Loucy (cell line): ENCODE data around the gene FOXC1.

Experiments
- H2AFZ ChIP-seq: fragments of 200-600 bp; sonication (generic); 2 replicates; pipeline ENCODE4 v1.6.0; 2016; ENCODE audit warnings: antibody characterized with exemption, mild to moderate bottlenecking, low read length, moderate library complexity
- H3F3A ChIP-seq: fragments of 200-600 bp; 2 replicates; pipeline ENCODE4 v1.6.0; 2016; ENCODE audit warnings: antibody characterized with exemption, low read depth, mild to moderate bottlenecking
- H3K27me3 ChIP-seq: fragments of 200-600 bp; sonication (generic); 2 replicates; pipeline ENCODE4 v1.6.1; 2014; ENCODE audit warnings: low read length, mild to moderate bottlenecking; ENCODE audit not compliant: insufficient read depth, poor library complexity, severe bottlenecking
- H3K36me3 ChIP-seq: fragments of 200-600 bp; sonication (generic); 2 replicates; pipeline ENCODE4 v1.6.1; 2016; ENCODE audit warnings: low read length; ENCODE audit not compliant: insufficient read depth
- H3K4me1 ChIP-seq: fragments of 200-600 bp; sonication (generic); 2 replicates; pipeline ENCODE4 v1.5.1; 2014; ENCODE audit warnings: low read length, mild to moderate bottlenecking; ENCODE audit not compliant: insufficient read depth, poor library complexity, severe bottlenecking
- H3K4me2 ChIP-seq: fragments of 200-600 bp; sonication (generic); 2 replicates; pipeline ENCODE4 v1.6.0; 2014; ENCODE audit warnings: antibody characterized with exemption, low read length, low read depth, mild to moderate bottlenecking; ENCODE audit not compliant: poor library complexity, severe bottlenecking
- H3K4me3 ChIP-seq: fragments of 200-600 bp; sonication (generic); 2 replicates; pipeline ENCODE4 v1.5.1; 2014; ENCODE audit warnings: low read length, mild to moderate bottlenecking, mixed read lengths; ENCODE audit not compliant: poor library complexity, severe bottlenecking
- H3K79me2 ChIP-seq: fragments of 200-600 bp; sonication (generic); 2 replicates; pipeline ENCODE4 v1.6.1; 2014; ENCODE audit warnings: low read length; ENCODE audit not compliant: insufficient read depth
- H3K9ac ChIP-seq: fragments of 200-600 bp; sonication (generic); 2 replicates; pipeline ENCODE4 v1.6.0; 2014; ENCODE audit warnings: mild to moderate bottlenecking, low read depth, low read length, moderate library complexity; ENCODE audit not compliant: poor library complexity, severe bottlenecking
- H3K9me2 ChIP-seq: fragments of 200-600 bp; sonication (generic); replicated peaks from 2 replicates; pipeline ENCODE4 v1.6.1; 2016; ENCODE audit warnings: low read depth, low read length, mixed read lengths
- H3K9me3 ChIP-seq: fragments of 200-600 bp; sonication (generic); 2 replicates; pipeline ENCODE4 v1.6.1; 2014; ENCODE audit warnings: mild to moderate bottlenecking, antibody characterized with exemption, low read length, low read depth; ENCODE audit not compliant: insufficient read depth
- H4K20me1 ChIP-seq: fragments of 200-600 bp; sonication (generic); 2 replicates; pipeline ENCODE4 v1.6.0; 2014; ENCODE audit warnings: antibody characterized with exemption, low read length, mild to moderate bottlenecking; ENCODE audit not compliant: insufficient read depth, poor library complexity, severe bottlenecking
- CTCF ChIP-seq: fragments of 200-600 bp; sonication (generic); conservative IDR thresholded peaks from 2 replicates; pipeline ENCODE4 v1.5.1; 2014; ENCODE audit warnings: mild to moderate bottlenecking, antibody characterized with exemption, low read length
- EZH2phosphoT487 ChIP-seq: fragments of 200-600 bp; IDR thresholded peaks from 2 replicates; pipeline ENCODE4 v1.6.1; 2018; ENCODE audit warnings: antibody characterized with exemption, mild to moderate bottlenecking, moderate library complexity, borderline replicate concordance

FOXC1 gene

GRCh38 chr6:1609041-1609647, 571 bp upstream of the FOXC1 start:
- Histone ChIP-seq H3K9me2 (no peaks in the 10 kb centered on the region), H3K27me3 (no peaks in the 10 kb centered on the region), H3F3A (no peaks in the 10 kb centered on the region), H4K20me1 (no peaks in the 10 kb centered on the region), H3K9ac (no peak overlapping the region), H3K79me2 (no peaks in the 10 kb centered on the region), H2AFZ (no peak overlapping the region), H3K4me1 (peaks cover 1% of the 10 kb centered on the region), H3K4me2 (no peak overlapping the region), H3K36me3 (no peaks in the 10 kb centered on the region), H3K9me3 (no peaks in the 10 kb centered on the region), H3K4me3 (no peak overlapping the region)
- TF ChIP-seq CTCF (no peak), EZH2phosphoT487 (no peak)

- no peaks in the 10 kb centered on the region for H4K20me1 ChIP-seq
- no peaks in the 10 kb centered on the region for H3K36me3 ChIP-seq
- H2AFZ ChIP-seq, result no peak overlapping the region
- H3K9me3 ChIP-seq, result no peaks in the 10 kb centered on the region
- no peaks in the 10 kb centered on the region for H3K27me3 ChIP-seq
- H3K4me3 ChIP-seq, result no peak overlapping the region
- H3K9ac ChIP-seq, result no peak overlapping the region
- no peaks in the 10 kb centered on the region for H3F3A ChIP-seq
- H3K9me2 ChIP-seq, result no peaks in the 10 kb centered on the region
- H3K79me2 ChIP-seq, result no peaks in the 10 kb centered on the region
- TF ChIP-seq EZH2phosphoT487, result no peak
- TF ChIP-seq CTCF, result no peak
- no peaks in the 10 kb centered on the region for H3K4me1 ChIP-seq
- no peak overlapping the region for H3K4me2 ChIP-seq
Measured at GRCh38 chr6:1610497-1611321, 994 bp downstream of the FOXC1 start.

- Histone ChIP-seq H3K79me2 (no peaks in the 10 kb centered on the region), H3K4me1 (no peaks in the 10 kb centered on the region), H2AFZ (no peak overlapping the region), H3K27me3 (no peaks in the 10 kb centered on the region), H3K4me3 (no peak overlapping the region), H3K4me2 (no peak overlapping the region), H3K9ac (no peak overlapping the region), H3F3A (no peaks in the 10 kb centered on the region), H3K9me2 (no peaks in the 10 kb centered on the region), H3K36me3 (no peaks in the 10 kb centered on the region), H3K9me3 (no peaks in the 10 kb centered on the region), H4K20me1 (no peaks in the 10 kb centered on the region)
- TF ChIP-seq EZH2phosphoT487, result no peak
- no peak for TF ChIP-seq CTCF
Measured at GRCh38 chr6:1611322-1611571, 1.5 kb downstream of the FOXC1 start.
